Activated CD8-positive, alpha-beta memory T cell treated with anti-CD3 and anti-CD28 coated beads for 36 hours (primary cell): ENCODE measurements around the gene APOA4. TPM values are rescaled to one million over a fixed set of nuclear protein-coding genes. Genes with fewer than 3 reads are reported as not detected.

Experiments
- CTCF ChIA-PET: fragments of 350-600 bp; sonication (Branson Sonifier 250); formaldehyde crosslinking; loops from one replicate; lab custom pipeline; 2021; ENCODE audit warnings: antibody characterized with exemption; lab: Charles Lee
- POLR2A ChIA-PET: fragments of 350-600 bp; sonication (Branson Sonifier 250); formaldehyde crosslinking; loops from one replicate; lab custom pipeline; 2021; ENCODE audit warnings: antibody characterized with exemption; lab: Charles Lee
- total RNA-seq, 2 experiments: library from RNA; stranded (reverse); gene quantifications; one replicate each; pipeline ENCODE4 v1.2.3, GENCODE V29; 2021

APOA4 gene
- total RNA-seq, 2 experiments from 2014 or later: not detected

- ChIA-PET POLR2A (no interaction called here), CTCF (interaction anchor here (0.6 to 5.7 kb wide), 5 partner anchors 35 to 434 kb away, joined by 3 to 56 read pairs (median 4); partner anchors contain the start of gene APOA1)
Observed at GRCh38 chr11:116792869-116793771, 30.0 kb downstream of the APOA4 start.

DNA sequence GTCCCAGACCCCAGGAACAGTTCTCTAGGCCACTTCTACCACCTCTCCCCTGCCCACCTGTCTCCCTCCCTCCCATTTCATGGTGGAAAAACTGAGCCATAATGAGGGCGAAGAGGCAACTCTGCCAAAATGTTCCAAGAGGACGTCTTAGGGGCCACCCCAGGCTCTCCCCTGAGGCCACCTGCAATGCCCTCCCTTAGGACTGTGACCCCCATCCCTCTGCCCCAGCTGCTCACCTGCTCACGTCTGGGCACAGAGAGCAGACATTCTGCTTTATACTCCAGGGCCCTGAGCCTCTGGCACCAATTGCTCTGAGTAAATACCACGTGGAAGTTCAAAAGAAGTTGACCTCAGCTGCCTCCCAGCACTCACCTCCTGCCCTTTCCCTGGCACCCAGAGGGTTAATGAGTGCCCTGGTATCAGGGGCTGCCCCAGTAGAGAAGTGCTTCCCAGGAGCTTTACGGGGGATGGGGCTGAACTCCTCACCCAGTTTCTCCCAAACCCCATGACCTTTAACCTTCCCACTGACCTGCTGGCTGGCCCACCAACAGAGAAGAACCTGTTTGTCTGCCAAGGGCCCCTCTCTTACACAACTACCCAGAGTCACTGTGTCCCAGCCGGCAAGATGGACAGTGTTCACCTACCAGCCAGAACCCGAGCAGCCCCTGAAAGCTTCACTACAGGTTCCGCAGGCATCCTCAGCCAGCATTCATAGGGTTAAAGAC lies 30.8 kb downstream of the APOA4 start:
- POLR2A ChIA-PET: no interaction called here
- CTCF ChIA-PET: interaction anchor here (0.9 to 5.7 kb wide), 5 partner anchors 21 to 314 kb away, joined by 3 to 56 read pairs (median 3); partner anchors contain the start of gene APOA1

DNA sequence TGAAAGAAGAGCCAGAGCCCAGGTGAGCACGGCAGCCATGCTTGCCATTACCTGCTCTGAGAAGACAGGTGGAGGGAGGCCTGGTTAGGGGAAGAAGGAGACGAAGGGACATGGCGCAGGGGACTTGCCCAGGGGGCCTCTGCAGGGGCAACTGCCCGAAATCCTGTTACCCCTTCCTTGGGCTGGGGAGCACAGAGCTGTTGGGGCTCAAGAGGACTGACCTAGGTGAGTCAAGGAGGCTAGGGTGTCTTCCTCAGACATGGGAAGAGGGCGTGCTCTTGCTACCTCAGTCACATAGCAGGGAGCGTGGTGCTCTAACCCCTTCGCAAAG lies 31.3 kb downstream of the APOA4 start, which contains the start of gene APOA5:
Gene APOA5, minus strand, starts transcription at position 67 of the 331 bp plus-strand sequence. Its CDS starts 19 bp downstream, at position 48.
- CTCF ChIA-PET: interaction anchor here (0.9 to 5.7 kb wide), 18 partner anchors 9 to 387 kb away, joined by 3 to 56 read pairs (median 4); partner anchors contain the start of genes APOA1 and SIDT2
- POLR2A ChIA-PET: interaction anchor here (1.9 kb wide), 1 partner anchor 44 kb away, joined by 12 read pairs; no protein-coding TSS in a partner anchor

GRCh38 chr11:116791002-116791812 lies 31.9 kb downstream of the APOA4 start:
- POLR2A ChIA-PET: interaction anchor here (0.5 to 1.9 kb wide), 3 partner anchors 16 to 307 kb away, joined by 3 to 12 read pairs (median 10); partner anchors contain the start of gene SIK3
- CTCF ChIA-PET: interaction anchor here (0.5 to 5.7 kb wide), 23 partner anchors 8 to 436 kb away, joined by 3 to 56 read pairs (median 4); partner anchors contain the start of genes APOA1 and SIDT2

DNA sequence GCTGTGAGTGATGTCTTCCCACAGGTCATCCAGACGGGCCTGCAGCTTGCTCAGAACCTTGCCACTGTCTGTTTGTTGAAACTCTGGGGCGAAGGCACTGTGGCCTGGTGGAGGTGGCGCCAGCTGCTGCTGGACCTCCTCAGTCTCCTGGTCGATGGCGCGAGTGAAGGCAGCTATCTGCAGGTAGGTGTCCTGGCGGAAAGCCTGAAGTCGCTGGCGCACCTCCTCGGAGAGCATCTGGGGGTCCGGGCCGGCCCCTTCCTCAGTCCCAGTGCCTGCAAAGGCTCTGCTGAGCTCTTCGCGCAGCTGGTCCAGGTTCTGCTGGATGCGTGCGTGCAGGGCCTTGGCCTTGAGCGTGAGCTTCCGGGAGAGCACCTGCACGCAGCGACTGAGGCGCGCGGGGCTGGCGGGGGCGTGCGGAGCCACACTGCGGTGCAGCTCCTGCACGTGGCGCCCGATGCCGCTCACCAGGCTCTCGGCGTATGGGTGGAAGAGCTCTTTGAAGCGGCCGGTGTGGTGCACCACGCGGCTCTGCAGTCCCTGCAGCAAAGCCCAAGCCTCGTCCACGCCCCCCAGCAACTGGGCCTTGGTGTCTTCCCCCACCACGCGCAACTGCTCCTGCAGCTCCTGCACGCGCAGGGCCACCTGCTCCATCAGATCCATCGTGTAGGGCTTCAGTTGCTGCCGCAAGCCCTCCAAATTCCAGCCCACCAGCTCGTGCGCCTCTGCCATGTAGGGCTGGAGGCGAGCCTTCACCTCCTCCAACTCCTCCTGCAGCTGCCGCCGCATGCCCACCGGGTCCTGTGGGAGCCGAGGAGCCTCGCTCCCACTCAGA lies 32.7 kb downstream of the APOA4 start:
- ChIA-PET POLR2A (interaction anchor here (0.5 to 1.9 kb wide), 4 partner anchors 15 to 308 kb away, joined by 3 to 12 read pairs (median 8); partner anchors contain the start of gene SIK3), CTCF (interaction anchor here (0.5 to 5.7 kb wide), 24 partner anchors 8 to 436 kb away, joined by 3 to 56 read pairs (median 4); partner anchors contain the start of genes APOA1 and SIDT2)

DNA sequence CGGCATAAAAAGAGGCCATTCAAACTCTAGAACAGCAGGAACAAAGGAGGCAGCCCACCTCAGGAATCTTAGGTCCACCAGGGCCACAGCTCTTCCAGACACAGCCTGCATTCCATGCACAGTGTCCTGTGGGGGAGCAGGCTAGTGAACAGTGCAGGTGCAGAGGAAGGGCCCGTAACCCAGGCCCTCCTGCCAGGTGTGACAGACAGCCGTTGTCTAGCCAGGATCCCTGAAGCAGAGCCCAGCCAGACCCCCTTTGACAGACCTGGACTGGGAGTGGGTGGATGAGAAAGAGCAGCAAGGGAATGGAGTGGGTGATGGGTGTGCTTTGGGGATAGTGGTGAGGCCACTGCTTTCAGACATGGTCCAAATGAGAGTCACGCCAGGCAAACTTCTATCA lies 34.1 kb downstream of the APOA4 start:
- ChIA-PET POLR2A (interaction anchor here (0.5 kb wide), 1 partner anchor 314 kb away, joined by 3 read pairs; no protein-coding TSS in a partner anchor), CTCF (interaction anchor here (1.4 to 5.7 kb wide), 3 partner anchors 28 to 318 kb away, joined by 3 to 56 read pairs (median 40); partner anchors contain the start of gene APOA1)

- ChIA-PET POLR2A (interaction anchor here (0.5 to 1.8 kb wide), 5 partner anchors 10 to 315 kb away, joined by 3 to 8 read pairs (median 5); no protein-coding TSS in a partner anchor), CTCF (interaction anchor here (1.1 to 4.1 kb wide), 2 partner anchors 45 to 318 kb away, joined by 3 to 40 read pairs; no protein-coding TSS in a partner anchor)
Observed at GRCh38 chr11:116788534-116788933, 34.6 kb downstream of the APOA4 start.

DNA sequence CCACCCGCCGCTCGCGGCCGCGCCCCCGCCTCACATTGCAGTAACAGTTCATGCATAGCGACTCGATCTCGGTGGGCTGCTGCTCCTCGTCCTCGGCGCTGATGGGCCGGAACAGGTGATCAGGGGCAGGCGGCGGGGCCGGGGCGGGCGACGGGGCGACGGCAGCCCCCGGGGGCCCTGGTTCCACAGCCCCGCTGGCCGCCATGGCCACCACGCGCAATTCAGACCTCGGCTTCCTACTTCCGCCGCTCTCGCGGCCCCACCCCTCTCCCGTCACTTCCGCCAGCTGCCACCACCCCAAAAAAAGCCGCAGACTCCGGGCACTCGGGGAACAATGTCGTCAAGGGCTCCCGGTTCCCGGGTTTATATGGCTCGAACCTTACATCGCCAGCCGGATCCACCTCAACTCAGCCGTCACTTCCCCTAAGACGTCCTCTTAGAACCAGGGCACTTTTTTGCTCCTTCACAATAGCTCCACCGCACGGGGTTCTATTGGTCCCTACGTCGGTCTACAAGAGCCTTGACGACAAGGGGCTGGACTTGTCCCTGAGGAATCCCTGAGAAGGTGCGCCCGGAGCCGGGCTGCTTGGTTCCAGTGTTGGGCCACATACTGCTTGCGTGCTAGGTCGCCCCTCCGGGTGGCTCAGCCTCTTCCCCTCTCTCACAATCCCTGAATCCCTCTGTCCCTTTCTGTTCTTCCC lies 35.2 kb downstream of the APOA4 start, which contains the start of gene ZPR1:
Gene ZPR1, minus strand, starts transcription at position 238 of the 701 bp plus-strand sequence. Its CDS starts 33 bp downstream, at position 205.
- ChIA-PET CTCF (interaction anchor here (1.1 to 4.1 kb wide), 3 partner anchors 14 to 319 kb away, joined by 3 to 40 read pairs (median 5); no protein-coding TSS in a partner anchor), POLR2A (interaction anchor here (0.8 to 1.8 kb wide), 6 partner anchors 10 to 65 kb away, joined by 3 to 10 read pairs (median 5); partner anchors contain the start of gene BUD13)

DNA sequence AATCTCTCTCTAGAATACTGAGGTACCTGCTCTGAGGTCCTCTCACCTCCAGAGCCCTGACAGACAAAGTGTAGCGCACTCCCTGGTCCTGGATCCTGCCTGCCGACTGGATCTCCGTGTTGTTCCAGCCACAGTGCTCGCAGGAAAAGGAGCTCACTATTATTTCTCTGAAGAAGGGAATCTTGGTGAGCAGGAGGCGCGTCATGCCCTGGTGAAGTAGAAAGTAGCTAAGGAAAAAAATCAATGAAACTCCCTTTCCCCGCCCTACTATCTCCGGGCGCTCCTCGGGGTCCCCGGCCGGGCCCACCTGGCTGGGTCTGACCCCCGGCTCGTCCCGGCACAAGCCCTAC lies 35.7 kb downstream of the APOA4 start:
- ChIA-PET CTCF (interaction anchor here (1.1 to 1.7 kb wide), 3 partner anchors 14 to 438 kb away, joined by 3 to 5 read pairs (median 5); no protein-coding TSS in a partner anchor), POLR2A (interaction anchor here (0.8 to 1.8 kb wide), 7 partner anchors 9 to 67 kb away, joined by 3 to 10 read pairs (median 5); partner anchors contain the start of gene BUD13)

DNA sequence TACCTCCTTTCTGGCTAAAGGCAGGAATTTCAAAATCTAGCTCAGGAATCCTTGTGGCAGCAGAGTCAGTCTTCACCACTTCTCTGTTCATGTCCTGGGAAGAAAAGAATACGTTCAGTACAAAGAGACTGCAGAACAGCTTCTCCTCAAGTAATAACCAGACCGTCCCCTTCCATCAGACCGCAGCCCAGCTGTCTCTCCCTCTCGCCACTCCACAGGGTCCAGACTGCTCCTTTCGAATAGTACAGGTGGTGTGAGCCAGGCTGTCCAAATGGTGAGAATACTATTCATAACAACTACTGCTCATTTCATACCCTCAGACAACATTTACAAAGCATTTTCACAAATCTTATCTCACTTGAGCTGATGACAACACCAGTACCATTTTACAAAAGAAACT lies 36.1 kb downstream of the APOA4 start:
- ChIA-PET CTCF (interaction anchor here (1.1 to 1.9 kb wide), 4 partner anchors 8 to 438 kb away, joined by 3 to 7 read pairs (median 5); no protein-coding TSS in a partner anchor), POLR2A (interaction anchor here (0.8 to 1.8 kb wide), 4 partner anchors 13 to 67 kb away, joined by 3 to 10 read pairs (median 6); partner anchors contain the start of gene BUD13)

- POLR2A ChIA-PET: interaction anchor here (1.1 kb wide), 1 partner anchor 50 kb away, joined by 4 read pairs; no protein-coding TSS in a partner anchor
- CTCF ChIA-PET: interaction anchor here (0.9 to 1.9 kb wide), 5 partner anchors 7 to 439 kb away, joined by 3 to 7 read pairs (median 5); no protein-coding TSS in a partner anchor
Observed at GRCh38 chr11:116786326-116786725, 36.8 kb downstream of the APOA4 start.

- ChIA-PET CTCF (interaction anchor here (1.5 to 2.1 kb wide), 2 partner anchors 9 to 53 kb away, joined by 4 to 6 read pairs; partner anchors contain the start of gene APOA5), POLR2A (interaction anchor here (0.7 kb wide), 1 partner anchor 9 kb away, joined by 3 read pairs; no protein-coding TSS in a partner anchor)
Observed at GRCh38 chr11:116782728-116783127, 40.4 kb downstream of the APOA4 start.

DNA sequence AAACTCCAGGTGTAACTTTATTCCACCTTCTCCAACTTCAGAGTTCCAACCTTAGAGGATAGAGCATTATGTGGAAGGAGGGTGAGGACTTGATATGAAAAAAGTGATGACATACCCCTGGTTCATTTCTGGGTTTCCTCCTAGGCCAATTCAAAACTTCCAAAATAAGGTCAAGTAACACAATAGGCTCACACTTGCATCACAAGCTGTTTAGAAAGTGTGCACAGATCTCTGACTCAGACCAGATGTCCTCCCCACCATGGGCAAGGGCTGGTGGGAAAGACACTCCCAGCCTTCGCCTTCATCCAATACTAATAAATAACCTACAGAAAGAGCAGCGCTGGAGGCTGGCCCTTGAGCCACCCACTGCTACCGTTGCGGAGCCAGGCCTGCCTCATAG lies 44.5 kb downstream of the APOA4 start:
- CTCF ChIA-PET: interaction anchor here (1.0 kb wide), 1 partner anchor 8 kb away, joined by 3 read pairs; no protein-coding TSS in a partner anchor
- POLR2A ChIA-PET: interaction anchor here (1.2 kb wide), 1 partner anchor 10 kb away, joined by 5 read pairs; the partner anchor contains the start of gene ZPR1

DNA sequence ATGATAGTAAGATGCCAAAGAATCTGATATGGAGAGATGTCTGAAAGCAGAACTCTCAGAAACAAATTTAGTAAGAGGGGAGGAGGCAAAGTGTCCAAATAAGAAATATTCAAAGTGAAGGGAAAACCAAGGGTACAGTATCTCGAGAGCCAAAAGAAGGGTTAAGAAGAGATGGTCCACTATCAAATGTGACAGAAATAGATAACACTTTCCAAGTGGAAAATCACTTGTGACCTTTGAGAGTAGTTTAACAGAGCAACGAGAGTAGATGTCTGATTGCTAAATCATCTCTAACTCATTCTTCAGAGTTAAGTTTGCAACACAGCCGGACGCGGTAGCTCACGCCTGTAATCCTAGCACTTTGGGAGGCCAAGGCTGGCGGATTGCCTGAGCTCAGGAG lies 46.0 kb downstream of the APOA4 start:
- POLR2A ChIA-PET: no interaction called here
- CTCF ChIA-PET: no interaction called here

DNA sequence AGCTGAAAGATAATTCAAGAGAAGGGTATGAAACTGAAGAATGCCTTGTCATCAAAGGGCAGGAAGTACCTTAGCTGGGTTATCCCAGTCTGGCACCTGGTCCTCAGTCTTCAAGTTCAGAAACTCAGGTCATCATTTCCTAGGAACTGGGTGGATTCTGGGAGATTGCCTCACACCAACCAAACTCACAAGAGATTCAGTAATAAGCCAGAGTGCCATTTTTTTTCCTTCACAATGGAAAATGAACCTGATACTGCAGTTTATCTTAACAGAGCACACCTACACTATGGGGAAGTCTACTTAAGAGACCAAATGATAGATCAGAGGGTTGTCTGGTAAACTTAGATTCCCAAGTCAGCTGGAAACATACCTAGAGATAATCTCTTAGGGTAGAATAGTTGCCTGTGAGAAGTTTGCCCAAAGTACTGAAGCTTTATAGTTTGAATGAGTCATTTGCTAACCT lies 46.6 kb downstream of the APOA4 start:
- ChIA-PET POLR2A (interaction anchor here (0.8 kb wide), 1 partner anchor 11 kb away, joined by 5 read pairs; the partner anchor contains the start of gene ZPR1), CTCF (no interaction called here)
